HCT116 (cell line): ENCODE results near the gene CALHM3. TPM values are rescaled to one million over a fixed set of nuclear protein-coding genes. Genes with fewer than 3 reads are reported as not detected.

Source experiments
- ATAC-seq: fragments of 200-7000 bp; cut with Tn5 transposase; 2 replicates; pipeline ENCODE4 v1.9.1; 2020; ENCODE audit warnings: mild to moderate bottlenecking, moderate library complexity
- BruUV-seq: library from RNA; stranded (reverse); fragments of 400-500 nt; replicated peaks from 2 replicates; lab custom pipeline; 2021; lab: Mats Ljungman, UMichigan
- CTCF ChIA-PET: fragments of 300-600 bp; sonication (Branson Sonifier 250); formaldehyde crosslinking; loops from one replicate; lab custom pipeline; 2021; ENCODE audit warnings: antibody characterized with exemption; lab: Charles Lee
- POLR2A ChIA-PET: fragments of 300-600, 350-600 bp; sonication (Branson Sonifier 250); formaldehyde crosslinking; loops from one replicate; lab custom pipeline; 2021; ENCODE audit warnings: antibody characterized with exemption; lab: Charles Lee
- RAD21 ChIA-PET, 2 experiments: fragments of 300-600 bp; sonication (Branson Sonifier 250); formaldehyde crosslinking; loops; one replicate each; lab custom pipeline; 2023; ENCODE audit warnings: low total read pairs in 2 of 2; ENCODE audit not compliant: uncharacterized antibody in 2 of 2, unreplicated experiment in 2 of 2, low non-redundant PET in 1 of 2; lab: Charles Lee
- DNase-seq: peaks from one replicate; pipeline ENCODE4 v3.0.0-alpha.2; 2010; ENCODE audit warnings: low read depth, low spot score
- H2AFZ ChIP-seq: fragments of 200-600 bp; shearing (Covaris generic), sonication (generic); 2 replicates; pipeline ENCODE4 v1.6.1; 2017; ENCODE audit warnings: low read depth, mixed run types, mixed read lengths, antibody characterized with exemption, low read length; ENCODE audit not compliant: poor library complexity, severe bottlenecking
- H3K27ac ChIP-seq: 2 replicates; pipeline ENCODE4 v1.5.1; 2012; ENCODE audit warnings: low read depth, low read length
- H3K27me3 ChIP-seq: fragments of 200-600 bp; sonication (generic); 2 replicates; pipeline ENCODE4 v1.6.1; 2016; ENCODE audit warnings: mixed run types, low read length, mixed read lengths; ENCODE audit not compliant: insufficient read depth
- H3K36me3 ChIP-seq, 2 experiments: fragments of 200-500 bp in 1 of 2; fragments of 200-600 bp in 1 of 2; sonication (Bioruptor generic) in 1 of 2; sonication (generic) in 1 of 2; 2 replicates each; pipeline versions ENCODE4 v1.5.1 to v1.6.1; 2014 to 2016; ENCODE audit warnings: low read length in 2 of 2, inconsistent platforms in 1 of 2, mixed read lengths in 1 of 2, mixed run types in 1 of 2; ENCODE audit not compliant: insufficient read depth in 2 of 2, control insufficient read depth in 1 of 2
- H3K4me1 ChIP-seq, 2 experiments: fragments of 200-600 bp in 1 of 2; sonication (generic) in 1 of 2; 2 replicates each; pipeline versions ENCODE4 v1.5.1 to v1.6.1; 2012 to 2017; ENCODE audit warnings: low read length in 2 of 2, inconsistent platforms in 1 of 2, mild to moderate bottlenecking in 1 of 2, mixed read lengths in 1 of 2, mixed run types in 1 of 2, moderate library complexity in 1 of 2; ENCODE audit not compliant: insufficient read depth in 2 of 2, control insufficient read depth in 1 of 2
- H3K4me2 ChIP-seq: fragments of 200-600 bp; sonication (generic); 2 replicates; pipeline ENCODE4 v1.6.1; 2017; ENCODE audit warnings: mixed run types, low read length, mixed read lengths
- H3K4me3 ChIP-seq, 2 experiments: fragments of 200-600 bp in 1 of 2; sonication (generic) in 1 of 2; replicated peaks in 1 of 2; 2 replicates each; pipeline ENCODE4 v1.5.1; 2011 to 2016; ENCODE audit warnings: low read length in 2 of 2, control low read depth in 1 of 2, low read depth in 1 of 2, mild to moderate bottlenecking in 1 of 2, mixed read lengths in 1 of 2, mixed run types in 1 of 2
- H3K79me2 ChIP-seq: fragments of 200-600 bp; sonication (generic); 2 replicates; pipeline ENCODE4 v1.6.1; 2017; ENCODE audit warnings: mild to moderate bottlenecking, mixed run types, low read length, moderate library complexity, mixed read lengths; ENCODE audit not compliant: insufficient read depth
- H3K9ac ChIP-seq: fragments of 200-600 bp; sonication (generic); 2 replicates; pipeline ENCODE4 v1.6.1; 2016; ENCODE audit warnings: low read length, mixed read lengths
- H3K9me2 ChIP-seq: fragments of 200-600 bp; sonication (generic), shearing (Covaris generic); 2 replicates; pipeline ENCODE4 v1.6.1; 2017; ENCODE audit warnings: mixed run types, mild to moderate bottlenecking, moderate library complexity; ENCODE audit not compliant: insufficient read depth
- H3K9me3 ChIP-seq, 2 experiments: fragments of 200-500 bp in 1 of 2; fragments of 200-600 bp in 1 of 2; sonication (Bioruptor generic) in 1 of 2; sonication (generic) in 1 of 2; 2 replicates each; pipeline ENCODE4 v1.6.1; 2014 to 2017; ENCODE audit warnings: low read length in 2 of 2, mixed read lengths in 2 of 2, inconsistent platforms in 1 of 2, low read depth in 1 of 2, mild to moderate bottlenecking in 1 of 2, mixed run types in 1 of 2, moderate library complexity in 1 of 2; ENCODE audit not compliant: control insufficient read depth in 1 of 2, insufficient read depth in 1 of 2
- H4K20me1 ChIP-seq: fragments of 200-600 bp; sonication (generic), shearing (Covaris generic); 2 replicates; pipeline ENCODE4 v1.6.1; 2017; ENCODE audit warnings: mixed run types, mild to moderate bottlenecking, moderate library complexity; ENCODE audit not compliant: insufficient read depth
- CEBPB ChIP-seq: IDR thresholded peaks from 2 replicates; pipeline ENCODE4 v1.6.1; 2012; ENCODE audit warnings: low read depth
- POLR2AphosphoS5 ChIP-seq: IDR thresholded peaks from 2 replicates; pipeline ENCODE4 v1.6.1; 2011; ENCODE audit warnings: mild to moderate bottlenecking, low read depth, low read length, moderate library complexity
- RAD21 ChIP-seq: IDR thresholded peaks from 2 replicates; pipeline ENCODE4 v1.6.1; 2012; ENCODE audit warnings: low read depth, mild to moderate bottlenecking
- SP1 ChIP-seq: IDR thresholded peaks from 2 replicates; pipeline ENCODE4 v1.6.1; 2012; ENCODE audit warnings: low read depth
- SRF ChIP-seq: IDR thresholded peaks from 2 replicates; pipeline ENCODE4 v1.6.1; 2012; ENCODE audit warnings: low read depth
- intact Hi-C: fragments of 100-400 bp; cut with micrococcal nuclease; formaldehyde crosslinking; loops from 2 replicates; pipeline ENCODE4 v1.10.0; 2022
- total RNA-seq: library from RNA; stranded (reverse); gene quantifications from one replicate; pipeline ENCODE4 v1.2.1, GENCODE V29; 2021; ENCODE audit not compliant: unreplicated experiment

CALHM3 gene
- total RNA-seq, 1 experiment from 2014 or later: 0.49 TPM

GRCh38 chr10:103423748-103424147 is 55.3 kb downstream of the CALHM3 start:
- Histone ChIP-seq H3K36me3 (peaks cover 71 to 85% of the 10 kb centered on the region in 2 experiments), H3K79me2 (peaks cover 69% of the 10 kb centered on the region), H3K9ac (no peak overlapping the region), H3K9me2 (no peaks in the 10 kb centered on the region), H3K4me2 (no peak overlapping the region), H3K4me3 (no peak overlapping the region), H3K27ac (no peak overlapping the region), H3K4me1 (no peaks in the 10 kb centered on the region), H2AFZ (no peak overlapping the region), H4K20me1 (no peaks in the 10 kb centered on the region), H3K27me3 (no peaks in the 10 kb centered on the region), H3K9me3 (no peaks in the 10 kb centered on the region)
- RAD21 ChIA-PET: no interaction called here
- POLR2A ChIA-PET: interaction anchor here (1.6 kb wide), 1 partner anchor 27 kb away, joined by 3 read pairs; the partner anchor contains the start of genes ATP5MK and PDCD11
- DNase-seq (no peak), ATAC-seq (no peak)
- intact Hi-C loops: no loop called here
- CTCF ChIA-PET: no interaction called here
- no peak for TF ChIP-seq POLR2AphosphoS5
- no peak for TF ChIP-seq SRF
- no peak for TF ChIP-seq RAD21
- TF ChIP-seq CEBPB: no peak
- TF ChIP-seq SP1: no peak
- no TSS peak for BruUV-seq

Other genes starting within 250 kb of the CALHM3 start
- gene RPEL1, start 233.4 kb downstream of the CALHM3 start, total RNA-seq: 0.10 TPM
- not detected for gene INA, start 202.1 kb downstream of the CALHM3 start, total RNA-seq
- gene PCGF6, start 128.1 kb downstream of the CALHM3 start, total RNA-seq: 24.7 TPM
- gene TAF5, start 111.3 kb downstream of the CALHM3 start, total RNA-seq: 9.2 TPM
- gene ATP5MK, start 82.8 kb downstream of the CALHM3 start, total RNA-seq: 556 TPM
- gene PDCD11, start 82.6 kb downstream of the CALHM3 start, total RNA-seq: 106 TPM
- gene CALHM2, start 26.9 kb downstream of the CALHM3 start, total RNA-seq: 46.1 TPM
- gene CALHM1, start 20.3 kb downstream of the CALHM3 start, total RNA-seq: not detected
- 1.4 TPM for gene NEURL1, start 14.5 kb upstream of the CALHM3 start, total RNA-seq